Measurements from ENCODE around the gene B9D1. TPM values are rescaled to one million over a fixed set of nuclear protein-coding genes. Genes with fewer than 3 reads are reported as not detected.

Gene B9D1
- total and polyA plus RNA-seq, 9 of the 15 experiments (the other 6 are each of a cell fraction or from before 2014, with no cell fraction given), result 8.9 to 28.0 (median 17.9) TPM

DNA sequence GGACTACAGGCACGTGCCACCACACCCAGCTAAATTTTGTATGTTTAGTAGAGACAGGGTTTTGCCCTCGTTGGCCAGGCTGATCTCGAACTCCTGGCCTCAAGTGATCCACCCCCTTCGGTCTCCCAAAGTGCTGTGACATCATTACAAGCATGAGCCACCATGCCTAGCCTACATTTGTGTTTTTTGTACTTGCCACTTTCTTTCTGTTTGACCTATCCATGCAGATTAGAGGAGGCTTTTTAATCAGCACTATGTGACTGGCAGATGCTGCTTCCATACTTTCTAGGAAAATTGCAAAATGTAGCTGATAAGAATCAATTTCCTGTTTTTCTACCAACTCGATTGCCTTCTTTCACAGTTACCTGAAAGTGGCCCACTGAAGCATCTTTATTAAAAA, 57.3 kb downstream of the B9D1 start (continued):
- TF ChIP-seq, protein P1, sequence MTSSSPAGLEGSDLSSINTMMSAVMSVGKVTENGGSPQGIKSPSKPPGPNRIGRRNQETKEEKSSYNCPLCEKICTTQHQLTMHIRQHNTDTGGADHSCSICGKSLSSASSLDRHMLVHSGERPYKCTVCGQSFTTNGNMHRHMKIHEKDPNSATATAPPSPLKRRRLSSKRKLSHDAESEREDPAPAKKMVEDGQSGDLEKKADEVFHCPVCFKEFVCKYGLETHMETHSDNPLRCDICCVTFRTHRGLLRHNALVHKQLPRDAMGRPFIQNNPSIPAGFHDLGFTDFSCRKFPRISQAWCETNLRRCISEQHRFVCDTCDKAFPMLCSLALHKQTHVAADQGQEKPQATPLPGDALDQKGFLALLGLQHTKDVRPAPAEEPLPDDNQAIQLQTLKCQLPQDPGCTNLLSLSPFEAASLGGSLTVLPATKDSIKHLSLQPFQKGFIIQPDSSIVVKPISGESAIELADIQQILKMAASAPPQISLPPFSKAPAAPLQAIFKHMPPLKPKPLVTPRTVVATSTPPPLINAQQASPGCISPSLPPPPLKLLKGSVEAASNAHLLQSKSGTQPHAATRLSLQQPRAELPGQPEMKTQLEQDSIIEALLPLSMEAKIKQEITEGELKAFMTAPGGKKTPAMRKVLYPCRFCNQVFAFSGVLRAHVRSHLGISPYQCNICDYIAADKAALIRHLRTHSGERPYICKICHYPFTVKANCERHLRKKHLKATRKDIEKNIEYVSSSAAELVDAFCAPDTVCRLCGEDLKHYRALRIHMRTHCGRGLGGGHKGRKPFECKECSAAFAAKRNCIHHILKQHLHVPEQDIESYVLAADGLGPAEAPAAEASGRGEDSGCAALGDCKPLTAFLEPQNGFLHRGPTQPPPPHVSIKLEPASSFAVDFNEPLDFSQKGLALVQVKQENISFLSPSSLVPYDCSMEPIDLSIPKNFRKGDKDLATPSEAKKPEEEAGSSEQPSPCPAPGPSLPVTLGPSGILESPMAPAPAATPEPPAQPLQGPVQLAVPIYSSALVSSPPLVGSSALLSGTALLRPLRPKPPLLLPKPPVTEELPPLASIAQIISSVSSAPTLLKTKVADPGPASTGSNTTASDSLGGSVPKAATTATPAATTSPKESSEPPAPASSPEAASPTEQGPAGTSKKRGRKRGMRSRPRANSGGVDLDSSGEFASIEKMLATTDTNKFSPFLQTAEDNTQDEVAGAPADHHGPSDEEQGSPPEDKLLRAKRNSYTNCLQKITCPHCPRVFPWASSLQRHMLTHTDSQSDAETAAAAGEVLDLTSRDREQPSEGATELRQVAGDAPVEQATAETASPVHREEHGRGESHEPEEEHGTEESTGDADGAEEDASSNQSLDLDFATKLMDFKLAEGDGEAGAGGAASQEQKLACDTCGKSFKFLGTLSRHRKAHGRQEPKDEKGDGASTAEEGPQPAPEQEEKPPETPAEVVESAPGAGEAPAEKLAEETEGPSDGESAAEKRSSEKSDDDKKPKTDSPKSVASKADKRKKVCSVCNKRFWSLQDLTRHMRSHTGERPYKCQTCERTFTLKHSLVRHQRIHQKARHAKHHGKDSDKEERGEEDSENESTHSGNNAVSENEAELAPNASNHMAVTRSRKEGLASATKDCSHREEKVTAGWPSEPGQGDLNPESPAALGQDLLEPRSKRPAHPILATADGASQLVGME (CRISPR knock-in tag; IDR thresholded peaks at IDR 0.05), result no peak
- TF ChIP-seq ZNF695 (CRISPR knock-in tag; IDR thresholded peaks at IDR 0.05) (no peak), GATA2 (CRISPR knock-in tag; IDR thresholded peaks at IDR 0.05) (0 out of 2 replicates have a peak, but pooled peaks have one; percentile 14), ZNF24 (IDR thresholded peaks at IDR 0.05) (no peak), SOX6 (IDR thresholded peaks at IDR 0.05) (peak; percentile 18; the same call in 1 of the 2 replicates), ELF4 (CRISPR knock-in tag; IDR thresholded peaks at IDR 0.05) (no peak), ZNF507 (tag; conservative IDR thresholded peaks at IDR 0.05) (no peak), ZNF764 (CRISPR knock-in tag; IDR thresholded peaks at IDR 0.05; ENCODE audit: low read depth) (no peak), PRPF4 (IDR thresholded peaks at IDR 0.05; ENCODE audit: insufficient read depth, low read depth, low read length, poor library complexity, severe bottlenecking) (no peak), ZNF274 (IDR thresholded peaks at IDR 0.05; ENCODE audit: borderline replicate concordance, low read depth, low read length) (no peak), NCOA2 (IDR thresholded peaks at IDR 0.05; ENCODE audit: partially characterized antibody in 2 of 2) (no peak), SMARCA5 (IDR thresholded peaks at IDR 0.05) (no peak), STAT5A (IDR thresholded peaks at IDR 0.05; ENCODE audit: borderline replicate concordance, low read length) (0 out of 2 replicates have a peak, but pooled peaks have one; percentile 26), MTA2 (IDR thresholded peaks at IDR 0.05; ENCODE audit: low read depth) (no peak), HDAC8 (tag; IDR thresholded peaks at IDR 0.05) (no peak), HNRNPUL1 (IDR thresholded peaks at IDR 0.05; ENCODE audit: low read length) (no peak), EP300 (IDR thresholded peaks at IDR 0.05; ENCODE audit: low read length) (peak; percentile 36; the same call in 1 of the 2 replicates)
- TF ChIP-seq, protein P2, sequence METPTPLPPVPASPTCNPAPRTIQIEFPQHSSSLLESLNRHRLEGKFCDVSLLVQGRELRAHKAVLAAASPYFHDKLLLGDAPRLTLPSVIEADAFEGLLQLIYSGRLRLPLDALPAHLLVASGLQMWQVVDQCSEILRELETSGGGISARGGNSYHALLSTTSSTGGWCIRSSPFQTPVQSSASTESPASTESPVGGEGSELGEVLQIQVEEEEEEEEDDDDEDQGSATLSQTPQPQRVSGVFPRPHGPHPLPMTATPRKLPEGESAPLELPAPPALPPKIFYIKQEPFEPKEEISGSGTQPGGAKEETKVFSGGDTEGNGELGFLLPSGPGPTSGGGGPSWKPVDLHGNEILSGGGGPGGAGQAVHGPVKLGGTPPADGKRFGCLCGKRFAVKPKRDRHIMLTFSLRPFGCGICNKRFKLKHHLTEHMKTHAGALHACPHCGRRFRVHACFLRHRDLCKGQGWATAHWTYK (CRISPR knock-in tag; IDR thresholded peaks at IDR 0.05), result no peak
- TF ChIP-seq, protein P3, sequence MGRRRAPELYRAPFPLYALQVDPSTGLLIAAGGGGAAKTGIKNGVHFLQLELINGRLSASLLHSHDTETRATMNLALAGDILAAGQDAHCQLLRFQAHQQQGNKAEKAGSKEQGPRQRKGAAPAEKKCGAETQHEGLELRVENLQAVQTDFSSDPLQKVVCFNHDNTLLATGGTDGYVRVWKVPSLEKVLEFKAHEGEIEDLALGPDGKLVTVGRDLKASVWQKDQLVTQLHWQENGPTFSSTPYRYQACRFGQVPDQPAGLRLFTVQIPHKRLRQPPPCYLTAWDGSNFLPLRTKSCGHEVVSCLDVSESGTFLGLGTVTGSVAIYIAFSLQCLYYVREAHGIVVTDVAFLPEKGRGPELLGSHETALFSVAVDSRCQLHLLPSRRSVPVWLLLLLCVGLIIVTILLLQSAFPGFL (CRISPR knock-in tag; IDR thresholded peaks at IDR 0.05), result no peak
- TF ChIP-seq, protein P4, sequence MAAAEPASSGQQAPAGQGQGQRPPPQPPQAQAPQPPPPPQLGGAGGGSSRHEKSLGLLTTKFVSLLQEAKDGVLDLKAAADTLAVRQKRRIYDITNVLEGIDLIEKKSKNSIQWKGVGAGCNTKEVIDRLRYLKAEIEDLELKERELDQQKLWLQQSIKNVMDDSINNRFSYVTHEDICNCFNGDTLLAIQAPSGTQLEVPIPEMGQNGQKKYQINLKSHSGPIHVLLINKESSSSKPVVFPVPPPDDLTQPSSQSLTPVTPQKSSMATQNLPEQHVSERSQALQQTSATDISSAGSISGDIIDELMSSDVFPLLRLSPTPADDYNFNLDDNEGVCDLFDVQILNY (CRISPR knock-in tag; IDR thresholded peaks at IDR 0.05), result no peak

Data from K562 (cell line).